Prostate gland (tissue), 2 donors: Measurements from ENCODE around the gene RAVER1. TPM values are rescaled to one million over a fixed set of nuclear protein-coding genes. Genes with fewer than 3 reads are reported as not detected.

Source experiments
- DNase-seq: peaks from one replicate; pipeline ENCODE4 v3.0.0-alpha.2; 2019; ENCODE audit warnings: low spot score
- H3K27ac ChIP-seq, 2 donors: fragments of 200-600 bp; sonication (generic); 2 replicates each; pipeline ENCODE4 v1.5.1; 2017 to 2019
- H3K27me3 ChIP-seq: fragments of 200-600 bp; sonication (generic); replicated peaks from 2 replicates; pipeline ENCODE4 v1.5.1; 2019; ENCODE audit not compliant: insufficient read depth
- H3K36me3 ChIP-seq, 2 donors: fragments of 200-600 bp; sonication (generic); 1 replicate in 1 of 2; 2 replicates in 1 of 2; pipeline versions ENCODE4 v1.5.1 to v1.8.1; 2017 to 2019
- H3K4me1 ChIP-seq: fragments of 200-600 bp; sonication (generic); replicated peaks from 2 replicates; pipeline ENCODE4 v1.5.1; 2019
- H3K4me3 ChIP-seq, 2 donors: fragments of 200-600 bp; sonication (generic); 2 replicates each; pipeline ENCODE4 v1.5.1; 2017 to 2019
- H3K9me3 ChIP-seq: fragments of 200-600 bp; sonication (generic); 2 replicates; pipeline ENCODE4 v1.5.1; 2017
- POLR2A ChIP-seq: fragments of 450-650 bp; IDR thresholded peaks from one replicate; pipeline ENCODE4 v1.6.1; 2016; ENCODE audit warnings: antibody characterized with exemption, mild to moderate bottlenecking
- POLR2AphosphoS5 ChIP-seq: sonication (generic); formaldehyde crosslinking; IDR thresholded peaks from one replicate; pipeline ENCODE4 v1.6.1; 2017; ENCODE audit warnings: antibody characterized with exemption
- WGBS: methylation state at CpG from one replicate; pipeline ENCODE4 v1.1.5; 2018; 5-methylcytosine and 5-hydroxymethylcytosine counted together
- intact Hi-C: fragments of 100-400 bp; cut with DNase I; formaldehyde crosslinking; loops from one replicate; pipeline ENCODE4 v1.14.2; 2022
- total RNA-seq, 2 donors: library from RNA; depleted of rRNA; stranded (reverse); fragments of >200 nt; gene quantifications; one replicate each; pipeline ENCODE4 v1.1.0, GENCODE V29; 2016
- TF ChIP-seq, protein P1 (sequence below), 4 experiments: fragments of 200-600 bp in 2 of 4; fragments of 450-650 bp in 2 of 4; sonication (generic) in 2 of 4; IDR thresholded peaks; 1 replicate in 3 of 4; 2 replicates in 1 of 4; pipeline ENCODE4 v1.5.1; 2016 to 2019; ENCODE audit warnings: antibody characterized with exemption in 4 of 4, mild to moderate bottlenecking in 2 of 4, moderate library complexity in 2 of 4

Gene RAVER1
- total RNA-seq, 2 donors from 2014 or later: 50.2 to 53.2 TPM

DNA sequence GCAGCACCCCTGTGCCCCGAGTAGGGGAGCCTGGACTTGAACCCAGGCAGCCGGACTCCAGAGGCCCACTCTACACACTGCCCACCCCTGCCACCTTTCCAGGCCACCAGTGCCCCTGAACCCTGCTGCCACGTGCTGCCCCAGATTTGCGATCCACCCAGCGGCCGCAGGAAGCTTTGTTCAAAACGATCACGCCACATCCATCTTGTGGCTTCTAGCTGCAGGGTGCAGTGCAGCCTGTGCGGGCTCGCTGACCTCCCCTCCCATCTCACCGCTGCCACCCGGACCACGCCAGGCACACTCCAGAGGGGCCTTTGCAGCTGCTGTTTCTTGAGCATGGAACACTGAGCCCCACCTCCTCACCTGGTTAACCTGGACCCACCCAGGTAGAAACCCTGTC, 3.8 kb downstream of the RAVER1 start:
- Histone ChIP-seq H3K4me1 (peaks cover 11% of the 10 kb centered on the region), H3K9me3 (no peaks in the 10 kb centered on the region), H3K27me3 (no peaks in the 10 kb centered on the region), H3K27ac (no peak overlapping the region), H3K4me3 (no peak overlapping the region), H3K36me3 (peaks cover 5 to 40% of the 10 kb centered on the region in 2 donors)
- 91% methylated on average over 13 of the region's 13 CpGs for WGBS
- intact Hi-C loops: no loop called here
- DNase-seq: no peak
- TF ChIP-seq, protein P1, sequence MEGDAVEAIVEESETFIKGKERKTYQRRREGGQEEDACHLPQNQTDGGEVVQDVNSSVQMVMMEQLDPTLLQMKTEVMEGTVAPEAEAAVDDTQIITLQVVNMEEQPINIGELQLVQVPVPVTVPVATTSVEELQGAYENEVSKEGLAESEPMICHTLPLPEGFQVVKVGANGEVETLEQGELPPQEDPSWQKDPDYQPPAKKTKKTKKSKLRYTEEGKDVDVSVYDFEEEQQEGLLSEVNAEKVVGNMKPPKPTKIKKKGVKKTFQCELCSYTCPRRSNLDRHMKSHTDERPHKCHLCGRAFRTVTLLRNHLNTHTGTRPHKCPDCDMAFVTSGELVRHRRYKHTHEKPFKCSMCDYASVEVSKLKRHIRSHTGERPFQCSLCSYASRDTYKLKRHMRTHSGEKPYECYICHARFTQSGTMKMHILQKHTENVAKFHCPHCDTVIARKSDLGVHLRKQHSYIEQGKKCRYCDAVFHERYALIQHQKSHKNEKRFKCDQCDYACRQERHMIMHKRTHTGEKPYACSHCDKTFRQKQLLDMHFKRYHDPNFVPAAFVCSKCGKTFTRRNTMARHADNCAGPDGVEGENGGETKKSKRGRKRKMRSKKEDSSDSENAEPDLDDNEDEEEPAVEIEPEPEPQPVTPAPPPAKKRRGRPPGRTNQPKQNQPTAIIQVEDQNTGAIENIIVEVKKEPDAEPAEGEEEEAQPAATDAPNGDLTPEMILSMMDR (IDR thresholded peaks at IDR 0.05): no peak
- no peak for TF ChIP-seq POLR2AphosphoS5
- TF ChIP-seq POLR2A: no peak

DNA sequence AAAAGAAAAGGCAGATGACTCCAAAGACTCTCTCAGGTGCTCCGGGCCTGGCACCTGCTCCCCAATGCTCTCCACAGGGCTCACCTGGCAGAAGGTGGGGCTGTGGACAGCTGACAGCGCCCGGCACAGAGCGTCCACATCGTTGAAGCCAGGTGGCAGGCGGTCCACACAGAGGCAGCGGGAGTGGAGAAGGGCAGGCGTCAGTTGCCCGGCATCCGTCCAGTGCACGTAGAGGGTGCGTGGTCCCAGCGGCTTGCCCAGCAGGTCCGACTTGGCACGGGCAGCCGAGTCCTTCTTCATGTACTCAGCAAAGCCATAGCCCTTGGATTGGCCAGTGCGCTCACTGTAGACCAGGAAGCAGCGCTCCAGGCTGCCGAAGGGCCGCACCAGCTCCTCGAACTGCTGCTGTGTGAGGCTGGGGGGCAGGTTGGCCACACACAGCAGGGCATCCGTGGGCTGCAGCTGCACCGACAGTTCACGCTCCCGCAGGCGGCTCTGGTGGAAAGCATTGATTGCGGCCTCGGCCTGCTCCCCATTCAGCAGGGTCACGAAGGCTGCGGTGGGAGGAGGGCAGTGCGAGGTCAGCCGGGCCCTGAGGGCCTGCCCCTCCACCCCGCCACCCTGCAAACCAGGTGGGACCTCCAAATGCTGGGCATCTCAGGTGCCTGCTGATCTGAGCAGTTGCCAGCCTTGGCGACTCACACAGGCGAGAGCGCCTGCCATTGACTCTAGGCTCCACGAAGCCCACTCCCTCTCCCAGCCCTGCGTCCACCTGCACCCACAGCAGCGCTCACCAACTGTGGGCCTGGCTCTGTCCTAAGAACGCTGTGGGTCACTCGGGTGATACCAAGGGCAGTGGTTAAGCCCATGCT, 4.5 kb downstream of the RAVER1 start:
- H3K27ac ChIP-seq: no peak overlapping the region
- peaks cover 9% of the 10 kb centered on the region for H3K4me1 ChIP-seq
- no peaks in the 10 kb centered on the region for H3K27me3 ChIP-seq
- peaks cover 5 to 40% of the 10 kb centered on the region in 2 donors for H3K36me3 ChIP-seq
- DNase-seq: no peak
- TF ChIP-seq, protein P1 (IDR thresholded peaks at IDR 0.05): no peak
- TF ChIP-seq POLR2AphosphoS5: no peak
- TF ChIP-seq POLR2A: no peak
- intact Hi-C loops: no loop called here
- no peak overlapping the region for H3K4me3 ChIP-seq
- 96% methylated on average over 41 of the region's 41 CpGs for WGBS
- no peaks in the 10 kb centered on the region for H3K9me3 ChIP-seq

DNA sequence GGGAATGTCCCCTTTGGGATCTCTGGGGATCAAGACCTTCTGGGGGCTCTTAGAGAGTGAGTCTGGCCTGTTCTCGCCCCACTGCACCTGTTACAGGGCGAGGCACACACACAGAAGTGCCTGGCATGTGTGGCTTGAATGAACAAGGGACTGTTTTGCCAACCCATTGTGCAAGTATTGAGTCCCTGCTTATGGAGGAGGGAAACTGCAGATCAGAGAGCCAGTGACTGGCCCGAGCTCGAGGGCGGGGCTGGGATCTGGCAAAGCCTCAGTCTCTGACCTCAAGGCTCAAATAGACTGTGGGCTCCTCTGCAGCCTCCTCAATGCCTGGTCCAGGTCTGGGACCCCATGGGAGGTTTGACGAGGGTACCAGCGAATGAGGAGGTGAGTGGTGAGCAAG, 5.5 kb downstream of the RAVER1 start:
- H3K36me3 ChIP-seq: peaks cover 5 to 49% of the 10 kb centered on the region in 2 donors
- H3K27ac ChIP-seq: no peak overlapping the region
- 93% methylated on average over 7 of the region's 7 CpGs for WGBS
- H3K27me3 ChIP-seq: no peaks in the 10 kb centered on the region
- intact Hi-C loops: no loop called here
- TF ChIP-seq, protein P1 (IDR thresholded peaks at IDR 0.05): no peak
- no peak for TF ChIP-seq POLR2AphosphoS5
- TF ChIP-seq POLR2A: no peak
- no peak for DNase-seq
- H3K4me3 ChIP-seq: no peak overlapping the region
- H3K9me3 ChIP-seq: no peaks in the 10 kb centered on the region
- peaks cover 8% of the 10 kb centered on the region for H3K4me1 ChIP-seq

DNA sequence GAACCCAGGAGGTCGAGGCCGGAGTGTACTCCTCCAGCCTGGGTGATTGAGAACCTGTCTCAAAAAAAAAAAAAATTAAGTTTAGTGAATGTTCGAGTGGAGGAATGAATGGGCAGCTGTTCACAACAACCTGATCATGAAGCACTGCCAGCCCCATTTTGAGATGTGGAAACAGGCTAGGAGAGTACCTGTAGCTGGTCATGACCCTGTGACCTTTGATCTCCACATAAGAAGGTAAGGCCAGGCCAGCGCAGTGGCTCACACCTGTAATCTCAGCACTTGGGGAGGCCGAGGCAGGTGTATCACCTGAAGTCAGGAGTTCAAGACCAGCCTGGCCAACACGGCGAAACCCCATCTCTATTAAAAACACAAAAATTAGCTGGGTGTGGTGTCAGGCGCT, 7.6 kb downstream of the RAVER1 start:
- TF ChIP-seq POLR2AphosphoS5: no peak
- TF ChIP-seq POLR2A: no peak
- Histone ChIP-seq H3K36me3 (peaks cover 15 to 65% of the 10 kb centered on the region in 2 donors), H3K4me1 (no peaks in the 10 kb centered on the region), H3K4me3 (no peak overlapping the region), H3K27me3 (no peaks in the 10 kb centered on the region), H3K9me3 (no peaks in the 10 kb centered on the region), H3K27ac (no peak overlapping the region)
- no peak for DNase-seq
- intact Hi-C loops: no loop called here
- WGBS: 94% methylated on average over 8 of the region's 8 CpGs

DNA sequence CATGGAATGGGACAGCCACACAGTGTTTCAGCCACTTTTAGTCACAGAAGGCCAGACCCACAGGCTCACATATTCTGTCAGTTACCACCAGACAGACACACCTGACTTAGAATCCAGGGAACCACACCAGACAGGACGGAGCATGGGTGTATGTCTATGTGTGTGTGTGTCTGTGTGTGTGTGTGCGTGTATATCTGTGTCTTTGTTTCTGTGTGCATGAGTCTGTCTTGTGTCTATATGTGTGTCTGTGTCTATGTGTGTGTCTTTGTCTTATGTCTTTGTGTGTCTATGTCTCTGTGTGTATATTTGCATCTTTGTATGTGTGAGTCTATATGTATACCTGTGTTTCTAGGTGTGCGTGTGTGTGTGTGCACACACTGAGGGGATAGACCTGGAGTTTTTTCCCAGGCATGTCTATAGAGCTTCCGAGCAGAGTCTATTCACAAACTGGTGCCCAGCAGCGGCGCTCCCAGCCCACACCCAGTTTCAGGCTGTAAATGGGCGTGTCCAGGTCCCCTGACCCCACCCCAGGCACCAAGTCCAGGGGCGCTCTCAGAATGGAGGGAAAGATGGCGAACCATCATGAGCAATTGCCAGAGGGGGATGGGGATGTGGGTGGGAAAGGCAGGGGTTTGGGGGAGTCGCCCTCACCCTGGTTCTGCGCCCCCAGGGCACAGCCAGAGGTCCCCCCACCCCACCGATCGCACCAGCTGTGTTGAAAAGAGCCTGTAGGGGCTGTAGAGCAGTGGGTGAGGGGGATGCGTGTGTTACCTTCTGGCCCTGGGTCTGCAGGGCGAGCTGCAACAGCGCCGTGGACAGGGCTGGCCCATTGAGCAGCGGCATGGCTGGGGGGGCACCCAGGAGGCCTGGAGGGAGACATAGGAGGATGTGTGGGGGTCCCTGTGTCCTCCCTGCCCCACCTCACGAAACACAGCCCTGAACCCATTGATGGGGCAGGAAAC, 11.2 kb downstream of the RAVER1 start:
- intact Hi-C loops: no loop called here
- no peak for DNase-seq
- 94% methylated on average over 19 of the region's 19 CpGs for WGBS
- Histone ChIP-seq H3K4me1 (no peaks in the 10 kb centered on the region), H3K27ac (no peak overlapping the region), H3K36me3 (peaks cover 26 to 50% of the 10 kb centered on the region in 2 donors), H3K27me3 (no peaks in the 10 kb centered on the region), H3K4me3 (no peak overlapping the region), H3K9me3 (no peaks in the 10 kb centered on the region)
- TF ChIP-seq POLR2AphosphoS5: no peak
- TF ChIP-seq, protein P1 (IDR thresholded peaks at IDR 0.05): no peak
- TF ChIP-seq POLR2A: no peak
